Measurements from ENCODE around the gene ZNF532.

ZNF532 gene

DNA sequence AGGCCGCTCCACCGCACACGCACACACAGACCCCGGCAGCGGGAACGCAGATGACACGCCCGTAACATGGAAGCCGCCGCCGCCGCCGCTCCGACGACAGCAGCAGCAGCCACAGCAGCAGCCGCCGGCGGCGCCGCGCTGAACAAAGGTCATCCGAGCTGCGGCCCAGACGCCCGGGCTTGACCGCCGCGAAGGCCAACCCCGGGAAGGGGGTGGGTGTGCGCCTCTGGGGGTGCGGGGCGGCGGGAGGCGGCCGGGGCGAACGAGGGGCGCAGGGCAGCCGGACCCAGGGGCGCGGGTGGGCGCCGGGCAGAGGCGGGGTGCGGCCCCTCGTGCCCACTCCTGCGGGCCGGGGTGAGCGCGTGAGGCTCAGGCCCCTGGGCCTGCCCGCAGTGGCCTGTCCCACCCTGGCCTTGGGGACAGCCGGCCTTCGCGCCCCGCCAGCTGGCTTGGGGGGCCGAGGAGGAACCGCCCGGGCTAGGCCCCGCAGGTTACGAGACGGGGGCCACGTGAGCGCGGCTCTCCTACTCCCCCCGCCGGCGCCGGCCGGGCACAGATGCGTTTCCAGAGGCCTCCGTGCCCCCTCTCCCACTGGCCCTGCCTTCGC lies 1.0 kb upstream of the ZNF532 start:
- no peak overlapping the region for H3K4me2 ChIP-seq (ENCODE audit: low read depth, low read length, poor library complexity, severe bottlenecking)
- H3K4me3 ChIP-seq (ENCODE audit: low read length, poor library complexity, severe bottlenecking) = no peak overlapping the region
- no peaks in the 10 kb centered on the region for H3K79me2 ChIP-seq (ENCODE audit: insufficient read depth, low read length)
- H3K9ac ChIP-seq (ENCODE audit: low read depth, low read length, poor library complexity, severe bottlenecking) = no peak overlapping the region
- no peaks in the 10 kb centered on the region for H3K9me2 ChIP-seq (replicated peaks; ENCODE audit: low read depth, low read length)
- TF ChIP-seq, protein P1, sequence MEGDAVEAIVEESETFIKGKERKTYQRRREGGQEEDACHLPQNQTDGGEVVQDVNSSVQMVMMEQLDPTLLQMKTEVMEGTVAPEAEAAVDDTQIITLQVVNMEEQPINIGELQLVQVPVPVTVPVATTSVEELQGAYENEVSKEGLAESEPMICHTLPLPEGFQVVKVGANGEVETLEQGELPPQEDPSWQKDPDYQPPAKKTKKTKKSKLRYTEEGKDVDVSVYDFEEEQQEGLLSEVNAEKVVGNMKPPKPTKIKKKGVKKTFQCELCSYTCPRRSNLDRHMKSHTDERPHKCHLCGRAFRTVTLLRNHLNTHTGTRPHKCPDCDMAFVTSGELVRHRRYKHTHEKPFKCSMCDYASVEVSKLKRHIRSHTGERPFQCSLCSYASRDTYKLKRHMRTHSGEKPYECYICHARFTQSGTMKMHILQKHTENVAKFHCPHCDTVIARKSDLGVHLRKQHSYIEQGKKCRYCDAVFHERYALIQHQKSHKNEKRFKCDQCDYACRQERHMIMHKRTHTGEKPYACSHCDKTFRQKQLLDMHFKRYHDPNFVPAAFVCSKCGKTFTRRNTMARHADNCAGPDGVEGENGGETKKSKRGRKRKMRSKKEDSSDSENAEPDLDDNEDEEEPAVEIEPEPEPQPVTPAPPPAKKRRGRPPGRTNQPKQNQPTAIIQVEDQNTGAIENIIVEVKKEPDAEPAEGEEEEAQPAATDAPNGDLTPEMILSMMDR (conservative IDR thresholded peaks at IDR 0.05; ENCODE audit: low read length) = no peak
- TF ChIP-seq EZH2phosphoT487 (IDR thresholded peaks at IDR 0.05; ENCODE audit: borderline replicate concordance) = no peak
- no peak overlapping the region for H2AFZ ChIP-seq (ENCODE audit: low read length)
- H3K9me3 ChIP-seq (ENCODE audit: insufficient read depth, low read depth, low read length) = no peaks in the 10 kb centered on the region
- no peaks in the 10 kb centered on the region for H3K36me3 ChIP-seq (ENCODE audit: insufficient read depth, low read length)
- no peaks in the 10 kb centered on the region for H3K4me1 ChIP-seq (ENCODE audit: insufficient read depth, low read length, poor library complexity, severe bottlenecking)
- H3F3A ChIP-seq (ENCODE audit: low read depth) = no peaks in the 10 kb centered on the region
- no peaks in the 10 kb centered on the region for H3K27me3 ChIP-seq (ENCODE audit: insufficient read depth, low read length, poor library complexity, severe bottlenecking)
- H4K20me1 ChIP-seq (ENCODE audit: insufficient read depth, low read length, poor library complexity, severe bottlenecking) = no peaks in the 10 kb centered on the region

- Histone ChIP-seq H3K4me2 (ENCODE audit: low read depth, low read length, poor library complexity, severe bottlenecking) (no peak overlapping the region), H3F3A (ENCODE audit: low read depth) (no peaks in the 10 kb centered on the region), H4K20me1 (ENCODE audit: insufficient read depth, low read length, poor library complexity, severe bottlenecking) (no peaks in the 10 kb centered on the region), H3K4me3 (ENCODE audit: low read length, poor library complexity, severe bottlenecking) (no peak overlapping the region), H3K27me3 (ENCODE audit: insufficient read depth, low read length, poor library complexity, severe bottlenecking) (no peaks in the 10 kb centered on the region), H3K9me3 (ENCODE audit: insufficient read depth, low read depth, low read length) (no peaks in the 10 kb centered on the region), H3K36me3 (ENCODE audit: insufficient read depth, low read length) (no peaks in the 10 kb centered on the region), H3K79me2 (ENCODE audit: insufficient read depth, low read length) (no peaks in the 10 kb centered on the region), H2AFZ (ENCODE audit: low read length) (no peak overlapping the region), H3K9me2 (replicated peaks; ENCODE audit: low read depth, low read length) (no peaks in the 10 kb centered on the region), H3K9ac (ENCODE audit: low read depth, low read length, poor library complexity, severe bottlenecking) (no peak overlapping the region), H3K4me1 (ENCODE audit: insufficient read depth, low read length, poor library complexity, severe bottlenecking) (no peaks in the 10 kb centered on the region)
- TF ChIP-seq, protein P1 (conservative IDR thresholded peaks at IDR 0.05; ENCODE audit: low read length) = no peak
- no peak for TF ChIP-seq EZH2phosphoT487 (IDR thresholded peaks at IDR 0.05; ENCODE audit: borderline replicate concordance)
These were observed 435 bp downstream of the ZNF532 start for GRCh38 chr18:58865033-58865590.

- Histone ChIP-seq H3K79me2 (ENCODE audit: insufficient read depth, low read length) (no peaks in the 10 kb centered on the region), H3F3A (ENCODE audit: low read depth) (no peaks in the 10 kb centered on the region), H3K9me2 (replicated peaks; ENCODE audit: low read depth, low read length) (no peaks in the 10 kb centered on the region), H3K4me2 (ENCODE audit: low read depth, low read length, poor library complexity, severe bottlenecking) (no peak overlapping the region), H2AFZ (ENCODE audit: low read length) (no peak overlapping the region), H3K4me3 (ENCODE audit: low read length, poor library complexity, severe bottlenecking) (no peak overlapping the region), H3K27me3 (ENCODE audit: insufficient read depth, low read length, poor library complexity, severe bottlenecking) (no peaks in the 10 kb centered on the region), H3K4me1 (ENCODE audit: insufficient read depth, low read length, poor library complexity, severe bottlenecking) (no peaks in the 10 kb centered on the region), H3K36me3 (ENCODE audit: insufficient read depth, low read length) (no peaks in the 10 kb centered on the region), H4K20me1 (ENCODE audit: insufficient read depth, low read length, poor library complexity, severe bottlenecking) (no peaks in the 10 kb centered on the region), H3K9ac (ENCODE audit: low read depth, low read length, poor library complexity, severe bottlenecking) (no peak overlapping the region), H3K9me3 (ENCODE audit: insufficient read depth, low read depth, low read length) (no peaks in the 10 kb centered on the region)
- TF ChIP-seq EZH2phosphoT487 (IDR thresholded peaks at IDR 0.05; ENCODE audit: borderline replicate concordance) = no peak
- TF ChIP-seq, protein P1 (conservative IDR thresholded peaks at IDR 0.05; ENCODE audit: low read length) = no peak
These were observed 1.0 kb downstream of the ZNF532 start for GRCh38 chr18:58865701-58866065.
